HCT116 (cell line): Measurements from ENCODE around the gene HPCA. TPM values are rescaled to one million over a fixed set of nuclear protein-coding genes. Genes with fewer than 3 reads are reported as not detected.

Experiments
- ATAC-seq: fragments of 200-7000 bp; cut with Tn5 transposase; 2 replicates; pipeline ENCODE4 v1.9.1; 2020; ENCODE audit warnings: mild to moderate bottlenecking, moderate library complexity
- BruUV-seq: library from RNA; stranded (reverse); fragments of 400-500 nt; replicated peaks from 2 replicates; lab custom pipeline; 2021; lab: Mats Ljungman, UMichigan
- CTCF ChIA-PET: fragments of 300-600 bp; sonication (Branson Sonifier 250); formaldehyde crosslinking; loops from one replicate; lab custom pipeline; 2021; ENCODE audit warnings: antibody characterized with exemption; lab: Charles Lee
- POLR2A ChIA-PET: fragments of 300-600, 350-600 bp; sonication (Branson Sonifier 250); formaldehyde crosslinking; loops from one replicate; lab custom pipeline; 2021; ENCODE audit warnings: antibody characterized with exemption; lab: Charles Lee
- RAD21 ChIA-PET, 2 experiments: fragments of 300-600 bp; sonication (Branson Sonifier 250); formaldehyde crosslinking; loops; one replicate each; lab custom pipeline; 2023; ENCODE audit warnings: low total read pairs in 2 of 2; ENCODE audit not compliant: uncharacterized antibody in 2 of 2, unreplicated experiment in 2 of 2, low non-redundant PET in 1 of 2; lab: Charles Lee
- DNase-seq: peaks from one replicate; pipeline ENCODE4 v3.0.0-alpha.2; 2010; ENCODE audit warnings: low read depth, low spot score
- H2AFZ ChIP-seq: fragments of 200-600 bp; shearing (Covaris generic), sonication (generic); 2 replicates; pipeline ENCODE4 v1.6.1; 2017; ENCODE audit warnings: low read depth, mixed run types, mixed read lengths, antibody characterized with exemption, low read length; ENCODE audit not compliant: poor library complexity, severe bottlenecking
- H3K27ac ChIP-seq: 2 replicates; pipeline ENCODE4 v1.5.1; 2012; ENCODE audit warnings: low read depth, low read length
- H3K27me3 ChIP-seq: fragments of 200-600 bp; sonication (generic); 2 replicates; pipeline ENCODE4 v1.6.1; 2016; ENCODE audit warnings: mixed run types, low read length, mixed read lengths; ENCODE audit not compliant: insufficient read depth
- H3K36me3 ChIP-seq, 2 experiments: fragments of 200-500 bp in 1 of 2; fragments of 200-600 bp in 1 of 2; sonication (Bioruptor generic) in 1 of 2; sonication (generic) in 1 of 2; 2 replicates each; pipeline versions ENCODE4 v1.5.1 to v1.6.1; 2014 to 2016; ENCODE audit warnings: low read length in 2 of 2, inconsistent platforms in 1 of 2, mixed read lengths in 1 of 2, mixed run types in 1 of 2; ENCODE audit not compliant: insufficient read depth in 2 of 2, control insufficient read depth in 1 of 2
- H3K4me1 ChIP-seq, 2 experiments: fragments of 200-600 bp in 1 of 2; sonication (generic) in 1 of 2; 2 replicates each; pipeline versions ENCODE4 v1.5.1 to v1.6.1; 2012 to 2017; ENCODE audit warnings: low read length in 2 of 2, inconsistent platforms in 1 of 2, mild to moderate bottlenecking in 1 of 2, mixed read lengths in 1 of 2, mixed run types in 1 of 2, moderate library complexity in 1 of 2; ENCODE audit not compliant: insufficient read depth in 2 of 2, control insufficient read depth in 1 of 2
- H3K4me2 ChIP-seq: fragments of 200-600 bp; sonication (generic); 2 replicates; pipeline ENCODE4 v1.6.1; 2017; ENCODE audit warnings: mixed run types, low read length, mixed read lengths
- H3K4me3 ChIP-seq, 2 experiments: fragments of 200-600 bp in 1 of 2; sonication (generic) in 1 of 2; replicated peaks in 1 of 2; 2 replicates each; pipeline ENCODE4 v1.5.1; 2011 to 2016; ENCODE audit warnings: low read length in 2 of 2, control low read depth in 1 of 2, low read depth in 1 of 2, mild to moderate bottlenecking in 1 of 2, mixed read lengths in 1 of 2, mixed run types in 1 of 2
- H3K79me2 ChIP-seq: fragments of 200-600 bp; sonication (generic); 2 replicates; pipeline ENCODE4 v1.6.1; 2017; ENCODE audit warnings: mild to moderate bottlenecking, mixed run types, low read length, moderate library complexity, mixed read lengths; ENCODE audit not compliant: insufficient read depth
- H3K9ac ChIP-seq: fragments of 200-600 bp; sonication (generic); 2 replicates; pipeline ENCODE4 v1.6.1; 2016; ENCODE audit warnings: low read length, mixed read lengths
- H3K9me2 ChIP-seq: fragments of 200-600 bp; sonication (generic), shearing (Covaris generic); 2 replicates; pipeline ENCODE4 v1.6.1; 2017; ENCODE audit warnings: mixed run types, mild to moderate bottlenecking, moderate library complexity; ENCODE audit not compliant: insufficient read depth
- H3K9me3 ChIP-seq, 2 experiments: fragments of 200-500 bp in 1 of 2; fragments of 200-600 bp in 1 of 2; sonication (Bioruptor generic) in 1 of 2; sonication (generic) in 1 of 2; 2 replicates each; pipeline ENCODE4 v1.6.1; 2014 to 2017; ENCODE audit warnings: low read length in 2 of 2, mixed read lengths in 2 of 2, inconsistent platforms in 1 of 2, low read depth in 1 of 2, mild to moderate bottlenecking in 1 of 2, mixed run types in 1 of 2, moderate library complexity in 1 of 2; ENCODE audit not compliant: control insufficient read depth in 1 of 2, insufficient read depth in 1 of 2
- H4K20me1 ChIP-seq: fragments of 200-600 bp; sonication (generic), shearing (Covaris generic); 2 replicates; pipeline ENCODE4 v1.6.1; 2017; ENCODE audit warnings: mixed run types, mild to moderate bottlenecking, moderate library complexity; ENCODE audit not compliant: insufficient read depth
- CEBPB ChIP-seq: IDR thresholded peaks from 2 replicates; pipeline ENCODE4 v1.6.1; 2012; ENCODE audit warnings: low read depth
- EGR1 ChIP-seq: IDR thresholded peaks from 2 replicates; pipeline ENCODE4 v1.6.1; 2012; ENCODE audit warnings: low read depth
- EZH2 ChIP-seq: fragments of 200-600 bp; sonication (generic); IDR thresholded peaks from 2 replicates; pipeline ENCODE4 v1.6.1; 2017; ENCODE audit warnings: antibody characterized with exemption, mixed run types
- FOSL1 ChIP-seq: IDR thresholded peaks from 2 replicates; pipeline ENCODE4 v1.6.1; 2012; ENCODE audit warnings: low read depth
- JUND ChIP-seq: IDR thresholded peaks from 2 replicates; pipeline ENCODE4 v1.6.1; 2012
- POLR2A ChIP-seq: IDR thresholded peaks from 2 replicates; pipeline ENCODE4 v1.7.0; 2011; ENCODE audit warnings: borderline replicate concordance; ENCODE audit not compliant: insufficient read depth, insufficient read length; ENCODE audit errors: extremely low read depth
- POLR2AphosphoS5 ChIP-seq: IDR thresholded peaks from 2 replicates; pipeline ENCODE4 v1.6.1; 2011; ENCODE audit warnings: mild to moderate bottlenecking, low read depth, low read length, moderate library complexity
- RAD21 ChIP-seq: IDR thresholded peaks from 2 replicates; pipeline ENCODE4 v1.6.1; 2012; ENCODE audit warnings: low read depth, mild to moderate bottlenecking
- SP1 ChIP-seq: IDR thresholded peaks from 2 replicates; pipeline ENCODE4 v1.6.1; 2012; ENCODE audit warnings: low read depth
- YY1 ChIP-seq: IDR thresholded peaks from 2 replicates; pipeline ENCODE4 v1.6.1; 2011; ENCODE audit warnings: low read length, low read depth, moderate library complexity, mild to moderate bottlenecking; ENCODE audit not compliant: insufficient replicate concordance; ENCODE audit errors: extremely low read depth
- ZFX ChIP-seq: fragments of 450-650 bp; IDR thresholded peaks from 2 replicates; pipeline ENCODE4 v1.6.1; 2017
- intact Hi-C: fragments of 100-400 bp; cut with micrococcal nuclease; formaldehyde crosslinking; loops from 2 replicates; pipeline ENCODE4 v1.10.0; 2022
- total RNA-seq: library from RNA; stranded (reverse); gene quantifications from one replicate; pipeline ENCODE4 v1.2.1, GENCODE V29; 2021; ENCODE audit not compliant: unreplicated experiment
- TF ChIP-seq, protein P1 (sequence below): IDR thresholded peaks from 2 replicates; pipeline ENCODE4 v1.6.1; 2011; ENCODE audit warnings: mild to moderate bottlenecking, low read length, moderate library complexity; ENCODE audit not compliant: insufficient replicate concordance; ENCODE audit errors: extremely low read depth
- TF ChIP-seq, protein P2 (sequence below): IDR thresholded peaks from 2 replicates; pipeline ENCODE4 v1.6.1; 2012; ENCODE audit warnings: low read depth

The HPCA gene
- total RNA-seq, 1 experiment from 2014 or later, result 0.15 TPM

DNA sequence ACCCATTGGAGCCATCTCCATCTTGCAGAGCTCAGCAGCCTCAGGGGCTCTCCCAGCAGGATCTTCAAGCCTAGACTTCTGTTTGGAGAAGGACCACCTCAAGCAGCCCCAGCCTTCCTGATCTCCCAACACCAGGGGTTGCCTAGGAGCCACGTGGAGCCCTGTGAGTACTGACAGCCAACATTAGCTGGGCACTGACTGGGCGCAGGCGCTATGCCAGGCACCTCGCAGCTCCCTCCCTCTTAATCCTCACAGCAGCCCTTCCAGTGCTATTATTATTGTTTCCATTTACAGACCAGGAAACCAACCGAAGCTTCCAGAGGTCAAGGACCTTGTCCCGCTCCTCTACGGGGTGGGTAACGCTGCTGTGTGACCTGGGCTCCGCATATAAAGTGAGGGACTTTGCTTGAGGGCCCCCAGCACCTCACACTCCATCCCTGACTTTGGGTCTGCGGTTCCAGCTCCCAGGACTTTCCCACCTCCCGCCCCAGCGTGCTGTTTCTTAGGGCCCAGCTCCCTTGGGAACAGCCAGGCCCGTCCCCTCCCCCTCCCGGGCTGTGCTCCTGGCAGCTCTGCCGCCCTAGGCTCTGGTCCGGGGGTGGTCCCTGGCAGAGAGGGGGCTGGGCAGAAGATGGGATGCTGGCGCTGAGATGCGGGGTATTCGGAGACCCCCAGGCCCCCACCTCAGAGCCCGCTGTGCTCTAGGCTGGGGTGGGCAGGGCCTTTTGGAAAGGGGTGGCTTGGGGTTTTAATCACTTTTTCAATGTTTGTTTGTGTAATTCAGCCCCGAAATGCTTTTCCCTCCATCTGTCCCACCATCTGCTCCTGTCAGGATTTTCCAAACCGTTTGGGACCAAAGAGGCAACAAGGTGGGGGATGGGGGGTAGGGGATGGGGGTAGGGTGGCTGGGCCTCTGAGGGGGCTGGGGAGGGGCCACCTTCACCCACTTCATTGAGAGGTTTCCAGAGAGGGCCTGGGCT, 4.1 kb upstream of the HPCA start:
- BruUV-seq, result no TSS peak
- no peak for DNase-seq
- no peaks in the 10 kb centered on the region for H3K79me2 ChIP-seq
- RAD21 ChIA-PET, result no interaction called here
- TF ChIP-seq POLR2AphosphoS5 (no peak), SP1 (no peak)
- TF ChIP-seq, all 23 proteins: peak for 0
- no peak overlapping the region for H3K9ac ChIP-seq
- no peaks in the 10 kb centered on the region for H3K27me3 ChIP-seq
- H3K36me3 ChIP-seq, result no peaks in the 10 kb centered on the region
- H3K4me1 ChIP-seq, result peaks cover 0 to 5% of the 10 kb centered on the region in 2 experiments; a peak in 1 of 4 replicates
- ATAC-seq, result no peak
- H3K27ac ChIP-seq, result no peak overlapping the region
- H3K4me3 ChIP-seq, result no peak overlapping the region
- POLR2A ChIA-PET, result no interaction called here
- H4K20me1 ChIP-seq, result no peaks in the 10 kb centered on the region
- no peak overlapping the region for H2AFZ ChIP-seq
- CTCF ChIA-PET, result interaction anchor here (1.0 kb wide), 1 partner anchor 204 kb away, joined by 3 read pairs; no protein-coding TSS in a partner anchor
- intact Hi-C loops, result no loop called here
- H3K9me2 ChIP-seq, result no peaks in the 10 kb centered on the region
- H3K9me3 ChIP-seq, result no peaks in the 10 kb centered on the region
- H3K4me2 ChIP-seq, result no peak overlapping the region

GRCh38 chr1:32883338-32884031, 2.8 kb upstream of the HPCA start:
- Histone ChIP-seq H3K4me1 (peaks cover 0 to 5% of the 10 kb centered on the region in 2 experiments; a peak in 1 of 4 replicates), H3K36me3 (no peaks in the 10 kb centered on the region), H3K4me2 (no peak overlapping the region), H3K9me3 (no peaks in the 10 kb centered on the region), H3K9me2 (no peaks in the 10 kb centered on the region), H3K27me3 (no peaks in the 10 kb centered on the region), H3K4me3 (no peak overlapping the region), H4K20me1 (no peaks in the 10 kb centered on the region), H3K79me2 (no peaks in the 10 kb centered on the region), H3K9ac (no peak overlapping the region), H3K27ac (no peak overlapping the region), H2AFZ (no peak overlapping the region)
- POLR2A ChIA-PET, result no interaction called here
- no peak for DNase-seq
- BruUV-seq, result no TSS peak
- CTCF ChIA-PET, result no interaction called here
- RAD21 ChIA-PET, result no interaction called here
- ATAC-seq, result no peak
- intact Hi-C loops, result no loop called here
- TF ChIP-seq ZFX (no peak), EZH2 (no peak), FOSL1 (no peak), RAD21 (no peak), YY1 (no peak), EGR1 (no peak), POLR2A (no peak), CEBPB (no peak), POLR2AphosphoS5 (no peak), JUND (no peak)
- TF ChIP-seq, protein P1, sequence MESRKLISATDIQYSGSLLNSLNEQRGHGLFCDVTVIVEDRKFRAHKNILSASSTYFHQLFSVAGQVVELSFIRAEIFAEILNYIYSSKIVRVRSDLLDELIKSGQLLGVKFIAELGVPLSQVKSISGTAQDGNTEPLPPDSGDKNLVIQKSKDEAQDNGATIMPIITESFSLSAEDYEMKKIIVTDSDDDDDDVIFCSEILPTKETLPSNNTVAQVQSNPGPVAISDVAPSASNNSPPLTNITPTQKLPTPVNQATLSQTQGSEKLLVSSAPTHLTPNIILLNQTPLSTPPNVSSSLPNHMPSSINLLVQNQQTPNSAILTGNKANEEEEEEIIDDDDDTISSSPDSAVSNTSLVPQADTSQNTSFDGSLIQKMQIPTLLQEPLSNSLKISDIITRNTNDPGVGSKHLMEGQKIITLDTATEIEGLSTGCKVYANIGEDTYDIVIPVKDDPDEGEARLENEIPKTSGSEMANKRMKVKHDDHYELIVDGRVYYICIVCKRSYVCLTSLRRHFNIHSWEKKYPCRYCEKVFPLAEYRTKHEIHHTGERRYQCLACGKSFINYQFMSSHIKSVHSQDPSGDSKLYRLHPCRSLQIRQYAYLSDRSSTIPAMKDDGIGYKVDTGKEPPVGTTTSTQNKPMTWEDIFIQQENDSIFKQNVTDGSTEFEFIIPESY, result no peak
- TF ChIP-seq, protein P2, sequence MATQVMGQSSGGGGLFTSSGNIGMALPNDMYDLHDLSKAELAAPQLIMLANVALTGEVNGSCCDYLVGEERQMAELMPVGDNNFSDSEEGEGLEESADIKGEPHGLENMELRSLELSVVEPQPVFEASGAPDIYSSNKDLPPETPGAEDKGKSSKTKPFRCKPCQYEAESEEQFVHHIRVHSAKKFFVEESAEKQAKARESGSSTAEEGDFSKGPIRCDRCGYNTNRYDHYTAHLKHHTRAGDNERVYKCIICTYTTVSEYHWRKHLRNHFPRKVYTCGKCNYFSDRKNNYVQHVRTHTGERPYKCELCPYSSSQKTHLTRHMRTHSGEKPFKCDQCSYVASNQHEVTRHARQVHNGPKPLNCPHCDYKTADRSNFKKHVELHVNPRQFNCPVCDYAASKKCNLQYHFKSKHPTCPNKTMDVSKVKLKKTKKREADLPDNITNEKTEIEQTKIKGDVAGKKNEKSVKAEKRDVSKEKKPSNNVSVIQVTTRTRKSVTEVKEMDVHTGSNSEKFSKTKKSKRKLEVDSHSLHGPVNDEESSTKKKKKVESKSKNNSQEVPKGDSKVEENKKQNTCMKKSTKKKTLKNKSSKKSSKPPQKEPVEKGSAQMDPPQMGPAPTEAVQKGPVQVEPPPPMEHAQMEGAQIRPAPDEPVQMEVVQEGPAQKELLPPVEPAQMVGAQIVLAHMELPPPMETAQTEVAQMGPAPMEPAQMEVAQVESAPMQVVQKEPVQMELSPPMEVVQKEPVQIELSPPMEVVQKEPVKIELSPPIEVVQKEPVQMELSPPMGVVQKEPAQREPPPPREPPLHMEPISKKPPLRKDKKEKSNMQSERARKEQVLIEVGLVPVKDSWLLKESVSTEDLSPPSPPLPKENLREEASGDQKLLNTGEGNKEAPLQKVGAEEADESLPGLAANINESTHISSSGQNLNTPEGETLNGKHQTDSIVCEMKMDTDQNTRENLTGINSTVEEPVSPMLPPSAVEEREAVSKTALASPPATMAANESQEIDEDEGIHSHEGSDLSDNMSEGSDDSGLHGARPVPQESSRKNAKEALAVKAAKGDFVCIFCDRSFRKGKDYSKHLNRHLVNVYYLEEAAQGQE, result no peak
